ENCODE measurements around the gene FAHD2A. TPM values are rescaled to one million over a fixed set of nuclear protein-coding genes. Genes with fewer than 3 reads are reported as not detected.
"Not testable (repeated sequence)": the region's sequence is repeated elsewhere in the genome, so short reads cannot be mapped to it uniquely, and the experiment has no call there.

The FAHD2A gene
- total and polyA plus RNA-seq, 2 donors (not counting 3 experiments of a cell fraction or from before 2014, with no cell fraction given): 33.1 to 37.0 TPM

DNA sequence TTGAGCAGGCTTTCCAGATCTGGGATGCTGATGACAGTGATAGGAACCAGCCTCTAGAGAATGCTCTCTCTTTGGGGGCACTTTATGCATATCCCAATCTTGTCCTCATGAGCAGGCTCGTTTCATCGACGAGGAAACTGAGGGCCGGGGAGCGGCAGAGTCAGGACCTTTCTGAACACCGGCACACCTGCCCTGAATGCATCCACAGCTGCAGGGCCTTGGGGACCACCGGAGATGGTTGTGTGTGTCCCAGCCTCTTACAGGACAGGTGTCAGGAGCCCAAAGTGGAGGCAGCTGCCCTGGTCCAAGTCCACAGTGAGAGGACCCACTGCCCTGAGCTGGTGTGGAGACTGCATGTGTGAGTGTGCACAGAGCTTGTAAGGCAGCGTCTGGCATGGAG, 47.6 kb upstream of the FAHD2A start:
- Histone ChIP-seq H3K36me3 (ENCODE audit: control insufficient read depth in 2 of 2, extremely low read depth in 1 of 2, insufficient read depth in 2 of 2, low read length in 2 of 2) (no peaks in the 10 kb centered on the region), H3K79me2 (ENCODE audit: control insufficient read depth, insufficient read depth, low read length) (no peaks in the 10 kb centered on the region), H3K4me2 (ENCODE audit: insufficient read depth, low read length) (no peak overlapping the region), H3K27ac (ENCODE audit: insufficient read depth, low read depth, low read length) (no peak overlapping the region), H3K9me1 (replicated peaks; ENCODE audit: control insufficient read depth, extremely low read depth, insufficient read depth, low read length) (no peaks in the 10 kb centered on the region), H3K9ac (replicated peaks; ENCODE audit: extremely low read depth, insufficient read depth, low read length) (no peak overlapping the region), H4K20me1 (replicated peaks; ENCODE audit: control insufficient read depth, extremely low read depth, insufficient read depth, low read length) (no peaks in the 10 kb centered on the region), H2AFZ (ENCODE audit: low read depth, low read length) (no peak overlapping the region), H3K27me3 (ENCODE audit: control insufficient read depth in 2 of 2, insufficient read depth in 2 of 2, low read length in 2 of 2) (no peaks in the 10 kb centered on the region), H3K4me1 (ENCODE audit: control insufficient read depth, extremely low read depth, insufficient read depth, low read length) (no peaks in the 10 kb centered on the region), H3K9me3 (replicated peaks; ENCODE audit: control insufficient read depth, insufficient read depth, low read length) (no peaks in the 10 kb centered on the region), H3K4me3 (replicated peaks in 1 of 3; ENCODE audit: insufficient read depth in 1 of 3, low read depth in 1 of 3, low read length in 3 of 3) (no peak overlapping the region)
- intact Hi-C loops (cut with micrococcal nuclease) (no loop called here), dilution Hi-C loops (cut with MboI; ENCODE audit: extremely low pct_ligation_motif_present, low sequenced_read_pairs) (no loop called here)
- ChIA-PET CTCF (interaction anchor here (2.1 kb wide), 1 partner anchor 10 kb away, joined by 6 read pairs; no protein-coding TSS in a partner anchor), POLR2A (no interaction called here)
- TF ChIP-seq POLR2A (IDR thresholded peaks at IDR 0.05; ENCODE audit: low read depth, low read length): no peak
- TF ChIP-seq POLR2AphosphoS5 (IDR thresholded peaks at IDR 0.05; ENCODE audit: insufficient read depth, low read depth, low read length): no peak
- no peak for TF ChIP-seq GATA2 (IDR thresholded peaks at IDR 0.05; ENCODE audit: insufficient read depth, insufficient read length, low read depth, low read length)
- TF ChIP-seq, protein P1, sequence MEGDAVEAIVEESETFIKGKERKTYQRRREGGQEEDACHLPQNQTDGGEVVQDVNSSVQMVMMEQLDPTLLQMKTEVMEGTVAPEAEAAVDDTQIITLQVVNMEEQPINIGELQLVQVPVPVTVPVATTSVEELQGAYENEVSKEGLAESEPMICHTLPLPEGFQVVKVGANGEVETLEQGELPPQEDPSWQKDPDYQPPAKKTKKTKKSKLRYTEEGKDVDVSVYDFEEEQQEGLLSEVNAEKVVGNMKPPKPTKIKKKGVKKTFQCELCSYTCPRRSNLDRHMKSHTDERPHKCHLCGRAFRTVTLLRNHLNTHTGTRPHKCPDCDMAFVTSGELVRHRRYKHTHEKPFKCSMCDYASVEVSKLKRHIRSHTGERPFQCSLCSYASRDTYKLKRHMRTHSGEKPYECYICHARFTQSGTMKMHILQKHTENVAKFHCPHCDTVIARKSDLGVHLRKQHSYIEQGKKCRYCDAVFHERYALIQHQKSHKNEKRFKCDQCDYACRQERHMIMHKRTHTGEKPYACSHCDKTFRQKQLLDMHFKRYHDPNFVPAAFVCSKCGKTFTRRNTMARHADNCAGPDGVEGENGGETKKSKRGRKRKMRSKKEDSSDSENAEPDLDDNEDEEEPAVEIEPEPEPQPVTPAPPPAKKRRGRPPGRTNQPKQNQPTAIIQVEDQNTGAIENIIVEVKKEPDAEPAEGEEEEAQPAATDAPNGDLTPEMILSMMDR (IDR thresholded peaks at IDR 0.05; ENCODE audit: extremely low read depth in 1 of 2, insufficient read depth in 1 of 2, low read depth in 1 of 2, low read length in 2 of 2): no peak
- no peak for TF ChIP-seq EZH2 (IDR thresholded peaks at IDR 0.05; ENCODE audit: borderline replicate concordance, low read depth, low read length, severe bottlenecking)
- BruUV-seq (replicated peaks): no TSS peak
- DNase-seq (ENCODE audit: low read depth, low spot score) (no peak), FAIRE-seq (no peak)

DNA sequence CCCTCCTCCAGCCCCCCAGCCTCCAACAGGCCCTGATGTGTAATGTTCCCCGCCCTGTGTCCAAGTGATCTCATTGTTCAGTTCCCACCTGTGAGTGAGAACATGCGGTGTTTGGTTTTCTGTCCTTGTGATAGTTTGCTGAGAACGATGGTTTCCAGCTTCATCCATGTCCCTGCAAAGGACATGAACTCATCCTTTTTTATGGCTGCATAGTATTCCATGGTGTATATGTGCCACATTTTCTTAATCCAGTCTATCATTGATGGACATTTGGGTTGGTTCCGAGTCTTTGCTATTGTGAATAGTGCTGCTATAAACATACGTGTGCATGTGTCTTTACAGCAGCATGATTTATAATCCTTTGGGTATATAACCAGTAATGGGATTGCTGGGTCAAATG, 47.0 kb upstream of the FAHD2A start:
- intact Hi-C loops (cut with micrococcal nuclease); POLR2A ChIA-PET; H3K4me3 ChIP-seq (replicated peaks in 1 of 3; ENCODE audit: insufficient read depth in 1 of 3, low read depth in 1 of 3, low read length in 3 of 3); BruUV-seq (replicated peaks); H3K9me1 ChIP-seq (replicated peaks; ENCODE audit: control insufficient read depth, extremely low read depth, insufficient read depth, low read length); H3K36me3 ChIP-seq (ENCODE audit: control insufficient read depth in 2 of 2, extremely low read depth in 1 of 2, insufficient read depth in 2 of 2, low read length in 2 of 2); CTCF ChIA-PET; dilution Hi-C loops (cut with MboI; ENCODE audit: extremely low pct_ligation_motif_present, low sequenced_read_pairs); H3K9ac ChIP-seq (replicated peaks; ENCODE audit: extremely low read depth, insufficient read depth, low read length); H3K4me1 ChIP-seq (ENCODE audit: control insufficient read depth, extremely low read depth, insufficient read depth, low read length); DNase-seq (ENCODE audit: low read depth, low spot score); H4K20me1 ChIP-seq (replicated peaks; ENCODE audit: control insufficient read depth, extremely low read depth, insufficient read depth, low read length); H3K27ac ChIP-seq (ENCODE audit: insufficient read depth, low read depth, low read length); H3K9me3 ChIP-seq (replicated peaks; ENCODE audit: control insufficient read depth, insufficient read depth, low read length); FAIRE-seq; H3K27me3 ChIP-seq (ENCODE audit: control insufficient read depth in 2 of 2, insufficient read depth in 2 of 2, low read length in 2 of 2); H3K79me2 ChIP-seq (ENCODE audit: control insufficient read depth, insufficient read depth, low read length); H2AFZ ChIP-seq (ENCODE audit: low read depth, low read length); H3K4me2 ChIP-seq (ENCODE audit: insufficient read depth, low read length): not testable (repeated sequence)
